Measurements from ENCODE around the gene UAP1L1. TPM values are rescaled to one million over a fixed set of nuclear protein-coding genes. Genes with fewer than 3 reads are reported as not detected.

UAP1L1 gene
- total RNA-seq, 1 donor from 2014 or later: 11.5 TPM

- no peaks in the 10 kb centered on the region for H3K27me3 ChIP-seq (ENCODE audit: low read depth)
- H3K36me3 ChIP-seq: peaks cover 49% of the 10 kb centered on the region
- no peak for DNase-seq
- H3K27ac ChIP-seq (replicated peaks): no peak overlapping the region
- TF ChIP-seq, protein P1, sequence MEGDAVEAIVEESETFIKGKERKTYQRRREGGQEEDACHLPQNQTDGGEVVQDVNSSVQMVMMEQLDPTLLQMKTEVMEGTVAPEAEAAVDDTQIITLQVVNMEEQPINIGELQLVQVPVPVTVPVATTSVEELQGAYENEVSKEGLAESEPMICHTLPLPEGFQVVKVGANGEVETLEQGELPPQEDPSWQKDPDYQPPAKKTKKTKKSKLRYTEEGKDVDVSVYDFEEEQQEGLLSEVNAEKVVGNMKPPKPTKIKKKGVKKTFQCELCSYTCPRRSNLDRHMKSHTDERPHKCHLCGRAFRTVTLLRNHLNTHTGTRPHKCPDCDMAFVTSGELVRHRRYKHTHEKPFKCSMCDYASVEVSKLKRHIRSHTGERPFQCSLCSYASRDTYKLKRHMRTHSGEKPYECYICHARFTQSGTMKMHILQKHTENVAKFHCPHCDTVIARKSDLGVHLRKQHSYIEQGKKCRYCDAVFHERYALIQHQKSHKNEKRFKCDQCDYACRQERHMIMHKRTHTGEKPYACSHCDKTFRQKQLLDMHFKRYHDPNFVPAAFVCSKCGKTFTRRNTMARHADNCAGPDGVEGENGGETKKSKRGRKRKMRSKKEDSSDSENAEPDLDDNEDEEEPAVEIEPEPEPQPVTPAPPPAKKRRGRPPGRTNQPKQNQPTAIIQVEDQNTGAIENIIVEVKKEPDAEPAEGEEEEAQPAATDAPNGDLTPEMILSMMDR (IDR thresholded peaks at IDR 0.05; ENCODE audit: borderline replicate concordance): no peak
- peaks cover 39% of the 10 kb centered on the region for H3K4me1 ChIP-seq
- intact Hi-C loops (cut with micrococcal nuclease): no loop called here
- no peak overlapping the region for H3K4me3 ChIP-seq
- no peaks in the 10 kb centered on the region for H3K9me3 ChIP-seq (replicated peaks)
These were observed 5.1 kb downstream of the UAP1L1 start for GRCh38 chr9:137082222-137082924.

DNA sequence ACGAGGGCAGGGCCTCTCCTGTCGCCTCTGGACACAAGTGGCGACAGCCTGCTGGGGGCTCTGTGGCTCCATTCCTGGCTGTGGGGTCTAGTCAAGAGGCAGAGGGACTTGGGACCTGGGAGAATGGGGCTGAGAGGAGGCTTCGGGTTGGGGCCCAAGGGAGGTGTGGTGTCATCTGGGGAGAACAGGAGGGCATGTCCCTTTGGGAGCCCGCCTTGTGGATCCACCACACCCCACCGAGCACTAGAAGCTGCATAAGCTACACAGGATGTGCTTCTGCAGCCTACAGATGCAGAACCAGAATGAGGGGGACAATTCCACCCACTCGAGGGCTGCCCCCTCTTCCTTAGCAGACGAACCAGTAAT lies 5.6 kb downstream of the UAP1L1 start:
- TF ChIP-seq, protein P1 (IDR thresholded peaks at IDR 0.05; ENCODE audit: borderline replicate concordance): no peak
- Histone ChIP-seq H3K36me3 (peaks cover 49% of the 10 kb centered on the region), H3K9me3 (replicated peaks) (no peaks in the 10 kb centered on the region), H3K27me3 (ENCODE audit: low read depth) (no peaks in the 10 kb centered on the region), H3K4me1 (peaks cover 42% of the 10 kb centered on the region), H3K27ac (replicated peaks) (no peak overlapping the region), H3K4me3 (no peak overlapping the region)
- intact Hi-C loops (cut with micrococcal nuclease): no loop called here
- no peak for DNase-seq

DNA sequence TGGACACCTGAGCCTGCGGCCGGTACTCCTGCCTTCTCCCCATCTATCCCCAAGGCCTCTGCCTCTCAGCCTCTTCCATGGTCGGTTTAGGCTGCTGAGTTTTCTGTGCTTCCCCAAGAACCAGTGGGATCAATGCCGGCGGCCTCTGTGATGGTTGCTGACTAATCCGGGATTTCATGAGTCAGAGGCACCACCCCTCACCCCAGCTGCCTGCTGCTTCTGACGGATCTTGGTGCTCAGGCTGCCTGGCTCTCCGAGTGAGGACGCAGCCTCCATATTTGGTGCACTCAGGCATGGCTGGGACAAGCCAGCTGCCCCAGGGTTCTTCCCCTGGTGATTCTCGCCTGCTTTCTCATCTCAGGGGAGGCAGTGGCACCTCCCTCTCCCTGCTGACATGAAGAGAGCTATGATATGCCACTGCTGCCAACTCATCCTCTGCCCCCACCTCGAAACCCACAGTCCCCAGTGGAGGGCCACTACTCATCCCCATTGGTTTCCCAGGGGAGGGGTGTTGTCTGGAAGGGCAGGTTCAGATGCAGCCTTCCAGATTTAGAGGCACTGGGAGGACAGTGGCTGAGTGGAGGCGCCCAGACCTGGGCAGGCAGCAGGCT lies 6.2 kb downstream of the UAP1L1 start:
- TF ChIP-seq, protein P1 (IDR thresholded peaks at IDR 0.05; ENCODE audit: borderline replicate concordance): no peak

DNA sequence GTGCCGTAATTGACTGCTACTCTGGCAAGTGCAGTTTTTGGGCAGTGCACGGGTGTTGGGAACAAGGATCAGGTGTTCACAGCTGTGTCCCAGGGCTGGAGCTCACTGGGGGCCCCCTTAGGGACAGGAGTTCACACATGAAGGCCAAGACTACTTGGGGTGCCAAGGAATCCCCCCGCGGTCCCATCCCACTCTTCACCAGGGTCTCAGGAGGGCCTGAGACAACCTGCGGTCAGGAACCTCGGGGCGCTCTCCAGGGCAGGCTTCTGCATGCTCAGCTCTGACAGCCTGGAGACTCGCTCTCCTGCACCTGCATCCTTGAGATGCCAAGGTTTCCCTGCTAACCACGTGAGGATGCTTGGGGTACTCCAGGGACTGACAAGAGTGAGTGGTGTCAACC lies 7.2 kb downstream of the UAP1L1 start:
- Histone ChIP-seq H3K27ac (replicated peaks) (peak overlapping the region; percentile 99), H3K36me3 (peaks cover 37% of the 10 kb centered on the region), H3K4me3 (no peak overlapping the region), H3K9me3 (replicated peaks) (no peaks in the 10 kb centered on the region), H3K27me3 (ENCODE audit: low read depth) (no peaks in the 10 kb centered on the region), H3K4me1 (peaks cover 31% of the 10 kb centered on the region)
- intact Hi-C loops (cut with micrococcal nuclease): no loop called here
- TF ChIP-seq, protein P1 (IDR thresholded peaks at IDR 0.05; ENCODE audit: borderline replicate concordance): no peak
- DNase-seq: no peak

More for the DNA sequence above, 6.2 kb downstream of the UAP1L1 start:
- intact Hi-C loops (cut with micrococcal nuclease): no loop called here
- H3K4me3 ChIP-seq: no peak overlapping the region
- no peak for DNase-seq
- peaks cover 41% of the 10 kb centered on the region for H3K4me1 ChIP-seq
- H3K36me3 ChIP-seq: peaks cover 47% of the 10 kb centered on the region
- peak overlapping the region; percentile 18 for H3K27ac ChIP-seq (replicated peaks)
- no peaks in the 10 kb centered on the region for H3K27me3 ChIP-seq (ENCODE audit: low read depth)
- H3K9me3 ChIP-seq (replicated peaks): no peaks in the 10 kb centered on the region

- H3K27ac ChIP-seq (replicated peaks): peak overlapping the region; percentile 99
- no peaks in the 10 kb centered on the region for H3K9me3 ChIP-seq (replicated peaks)
- H3K27me3 ChIP-seq (ENCODE audit: low read depth): no peaks in the 10 kb centered on the region
- peak; percentile 63 for DNase-seq
- peaks cover 25% of the 10 kb centered on the region for H3K36me3 ChIP-seq
- TF ChIP-seq, protein P1 (IDR thresholded peaks at IDR 0.05; ENCODE audit: borderline replicate concordance): no peak
- peak overlapping the region; percentile 89 for H3K4me3 ChIP-seq
- peaks cover 31% of the 10 kb centered on the region for H3K4me1 ChIP-seq
- intact Hi-C loops (cut with micrococcal nuclease): no loop called here
These were observed 8.7 kb downstream of the UAP1L1 start for GRCh38 chr9:137085920-137086530.

All from left ventricle myocardium inferior (tissue), 1 donor.